HG02943 (cell line): ENCODE results near the gene CFC1B.
"Not testable (repeated sequence)": the region's sequence is repeated elsewhere in the genome, so short reads cannot be mapped to it uniquely, and the experiment has no call there.

Experiments used
- ATAC-seq: cut with Tn5 transposase; IDR thresholded peaks from one replicate; pipeline ENCODE4 v1.9.1; 2021; ENCODE audit warnings: mild to moderate bottlenecking, low read depth, moderate library complexity; ENCODE audit not compliant: unreplicated experiment

Gene CFC1B

DNA sequence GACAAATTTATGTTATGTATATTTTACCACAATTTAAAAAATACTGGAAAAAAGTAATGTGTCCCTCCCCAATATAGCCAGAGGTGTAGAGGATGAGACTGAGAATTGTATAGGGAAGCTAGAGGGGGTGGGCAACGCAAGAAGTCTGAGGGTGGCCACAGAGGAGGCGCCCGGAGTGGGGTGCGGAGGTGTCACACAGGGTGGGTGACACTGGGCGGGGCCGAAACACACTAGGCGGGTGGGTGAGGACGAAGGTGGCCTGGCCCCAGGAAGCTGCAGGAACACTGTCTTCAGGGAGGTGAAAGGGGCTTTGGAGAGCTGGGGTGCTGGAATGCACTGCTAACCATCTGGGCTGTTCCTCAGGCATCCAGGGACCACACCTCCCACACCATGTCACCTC lies 35.4 kb downstream of the CFC1B start:
- not testable (repeated sequence) for ATAC-seq

DNA sequence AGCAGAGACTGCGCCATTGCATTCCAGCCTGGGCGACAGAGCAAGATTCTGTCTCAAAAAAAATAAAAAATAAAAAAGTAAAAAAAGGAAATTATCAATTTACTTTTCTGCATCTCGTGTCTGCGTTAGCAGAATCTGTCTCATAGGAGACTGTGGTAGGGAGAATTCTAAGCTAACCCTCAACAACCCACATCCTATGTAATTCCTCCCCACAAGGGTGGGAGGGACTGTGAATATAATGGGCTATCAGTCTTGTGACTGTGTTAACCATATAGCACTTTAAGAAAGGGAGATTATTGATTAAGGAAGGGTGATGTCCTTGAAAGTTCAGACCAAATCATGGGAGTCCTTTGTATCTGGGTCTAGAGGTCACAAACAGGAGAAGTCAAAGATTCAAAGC lies 45.1 kb downstream of the CFC1B start:
- not testable (repeated sequence) for ATAC-seq

DNA sequence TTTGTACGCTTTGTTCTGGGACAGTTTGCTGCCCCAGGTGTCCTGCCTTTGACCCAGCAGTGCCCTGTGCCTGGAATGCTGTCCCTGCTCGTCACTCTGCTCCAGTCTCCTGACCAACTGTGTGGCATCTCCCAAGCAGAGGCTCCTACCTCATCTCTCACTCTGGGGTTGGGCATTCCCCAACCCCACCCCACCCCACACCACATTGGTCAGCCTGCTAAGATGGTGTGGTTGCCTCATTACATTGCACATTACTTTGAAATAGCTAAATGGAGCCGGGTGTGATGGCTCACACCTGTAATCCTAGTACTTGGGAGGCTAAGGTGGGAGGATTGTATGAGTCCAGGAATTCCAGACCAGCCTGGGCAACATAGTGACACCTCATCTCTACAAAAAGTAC lies 50.9 kb downstream of the CFC1B start:
- not testable (repeated sequence) for ATAC-seq

DNA sequence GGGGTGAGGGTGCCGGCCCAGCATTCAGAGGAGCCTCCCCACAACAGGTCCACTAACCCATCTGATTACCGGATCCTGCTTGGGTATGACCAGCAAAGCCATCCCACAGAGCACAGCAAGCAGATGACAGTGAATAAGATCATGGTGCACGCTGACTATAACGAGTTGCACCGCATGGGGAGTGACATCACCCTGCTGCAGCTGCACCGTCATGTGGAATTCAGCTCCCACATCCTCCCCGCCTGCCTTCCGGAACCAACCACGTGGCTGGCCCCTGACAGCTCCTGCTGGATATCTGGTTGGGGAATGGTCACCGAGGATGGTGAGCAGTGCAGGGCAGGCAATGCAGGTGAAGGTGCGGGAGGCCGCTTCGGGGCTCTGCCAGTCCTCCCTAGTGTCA lies 53.2 kb downstream of the CFC1B start:
- ATAC-seq: not testable (repeated sequence)

DNA sequence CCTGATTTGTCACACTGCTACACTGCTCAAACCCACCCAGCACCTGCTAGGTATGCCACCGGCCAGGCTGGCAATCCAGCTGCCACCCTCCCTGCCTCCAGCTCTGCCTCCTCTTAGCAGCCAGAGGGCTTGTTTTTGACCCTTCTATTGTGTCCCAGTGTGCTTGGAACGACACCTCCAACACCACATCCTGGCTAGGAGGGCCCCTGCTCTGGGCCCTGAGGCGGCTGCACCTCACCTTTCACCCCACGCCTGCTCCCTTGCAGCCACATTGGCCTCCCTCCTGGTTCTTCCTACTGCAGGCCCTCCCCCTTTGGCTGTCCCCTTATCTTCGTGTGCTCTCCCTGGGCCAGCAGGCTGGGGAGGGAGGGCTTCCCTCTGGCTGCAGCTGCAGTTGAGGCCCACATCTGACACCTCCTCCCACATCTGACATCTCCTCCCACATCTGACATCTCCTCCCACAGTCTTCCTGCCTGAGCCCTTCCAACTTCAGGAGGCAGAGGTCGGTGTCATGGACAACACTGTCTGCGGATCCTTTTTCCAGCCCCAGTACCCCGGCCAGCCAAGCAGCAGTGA lies 55.3 kb downstream of the CFC1B start:
- not testable (repeated sequence) for ATAC-seq

DNA sequence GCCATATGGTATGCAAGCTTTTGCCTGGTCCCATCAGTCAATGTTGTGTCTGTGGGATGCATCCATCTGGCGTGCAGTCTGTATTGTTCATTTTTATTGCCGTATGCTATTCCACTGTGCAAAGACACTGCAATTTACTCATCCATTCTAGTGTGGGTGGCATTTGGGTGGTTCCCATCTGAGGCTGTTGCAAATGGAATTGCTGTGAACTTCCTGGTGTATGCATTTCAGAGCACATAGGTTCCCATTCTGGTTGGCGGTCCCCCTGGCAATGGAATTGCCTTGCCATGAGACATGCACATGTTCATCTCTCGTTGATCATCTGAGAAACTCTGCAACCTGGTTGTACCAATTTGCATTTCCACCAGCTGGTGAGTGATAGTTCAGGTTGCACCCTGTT lies 56.5 kb downstream of the CFC1B start:
- not testable (repeated sequence) for ATAC-seq
